ENCODE results near the gene EGR2.
"Not testable (repeated sequence)": the region's sequence is repeated elsewhere in the genome, so short reads cannot be mapped to it uniquely, and the experiment has no call there.

EGR2 gene

GRCh38 chr10:62788861-62789467 is 27.2 kb downstream of the EGR2 start:
- no peak overlapping the region for H3K4me3 ChIP-seq (replicated peaks; ENCODE audit: insufficient read depth, low read length)
- H3K27me3 ChIP-seq (ENCODE audit: insufficient read depth, poor library complexity, severe bottlenecking) = peaks cover 2% of the 10 kb centered on the region
- TF ChIP-seq SPI1 (IDR thresholded peaks at IDR 0.05; ENCODE audit: borderline replicate concordance, low read depth) (no peak), GABPA (IDR thresholded peaks at IDR 0.05; ENCODE audit: low read depth) (no peak), POLR2AphosphoS5 (IDR thresholded peaks at IDR 0.05; ENCODE audit: low read depth) (no peak), CTCF (IDR thresholded peaks at IDR 0.05; ENCODE audit: insufficient read depth, low read length) (no peak), REST (IDR thresholded peaks at IDR 0.05; ENCODE audit: insufficient replicate concordance, low read depth) (no peak)
- DNase-seq (ENCODE audit: low read depth in 1 of 2, low spot score in 1 of 2) = no peak
- H3K27ac ChIP-seq (replicated peaks) = no peak overlapping the region

GRCh38 chr10:62788285-62788684 is 27.9 kb downstream of the EGR2 start:
- H3K27ac ChIP-seq (replicated peaks); DNase-seq (ENCODE audit: low read depth in 1 of 2, low spot score in 1 of 2); H3K27me3 ChIP-seq (ENCODE audit: insufficient read depth, poor library complexity, severe bottlenecking); H3K4me3 ChIP-seq (replicated peaks; ENCODE audit: insufficient read depth, low read length): not testable (repeated sequence)

- not testable (repeated sequence) for H3K4me3 ChIP-seq (replicated peaks; ENCODE audit: insufficient read depth, low read length); DNase-seq (ENCODE audit: low read depth in 1 of 2, low spot score in 1 of 2); H3K27ac ChIP-seq (replicated peaks); H3K27me3 ChIP-seq (ENCODE audit: insufficient read depth, poor library complexity, severe bottlenecking)
These were observed 31.6 kb downstream of the EGR2 start for GRCh38 chr10:62784537-62784936.

- Histone ChIP-seq H3K27me3 (ENCODE audit: insufficient read depth, poor library complexity, severe bottlenecking) (no peaks in the 10 kb centered on the region), H3K27ac (replicated peaks) (no peak overlapping the region), H3K4me3 (replicated peaks; ENCODE audit: insufficient read depth, low read length) (no peak overlapping the region)
- no peak for TF ChIP-seq GABPA (IDR thresholded peaks at IDR 0.05; ENCODE audit: low read depth)
- no peak for TF ChIP-seq POLR2AphosphoS5 (IDR thresholded peaks at IDR 0.05; ENCODE audit: low read depth)
- no peak for TF ChIP-seq REST (IDR thresholded peaks at IDR 0.05; ENCODE audit: insufficient replicate concordance, low read depth)
- no peak for TF ChIP-seq SPI1 (IDR thresholded peaks at IDR 0.05; ENCODE audit: borderline replicate concordance, low read depth)
- no peak for TF ChIP-seq CTCF (IDR thresholded peaks at IDR 0.05; ENCODE audit: insufficient read depth, low read length)
- no peak for DNase-seq (ENCODE audit: low read depth in 1 of 2, low spot score in 1 of 2)
These were observed 36.5 kb downstream of the EGR2 start for GRCh38 chr10:62779487-62780248.

GRCh38 chr10:62778125-62778524 is 38.0 kb downstream of the EGR2 start:
- H3K27me3 ChIP-seq (ENCODE audit: insufficient read depth, poor library complexity, severe bottlenecking) = no peaks in the 10 kb centered on the region
- DNase-seq (ENCODE audit: low read depth in 1 of 2, low spot score in 1 of 2) = no peak
- no peak overlapping the region for H3K4me3 ChIP-seq (replicated peaks; ENCODE audit: insufficient read depth, low read length)
- H3K27ac ChIP-seq (replicated peaks) = no peak overlapping the region
- TF ChIP-seq POLR2AphosphoS5 (IDR thresholded peaks at IDR 0.05; ENCODE audit: low read depth) (no peak), CTCF (IDR thresholded peaks at IDR 0.05; ENCODE audit: insufficient read depth, low read length) (no peak), SPI1 (IDR thresholded peaks at IDR 0.05; ENCODE audit: borderline replicate concordance, low read depth) (no peak), GABPA (IDR thresholded peaks at IDR 0.05; ENCODE audit: low read depth) (no peak), REST (IDR thresholded peaks at IDR 0.05; ENCODE audit: insufficient replicate concordance, low read depth) (no peak)
